Keratinocyte (primary cell): ENCODE measurements around the gene OPRD1. TPM values are rescaled to one million over a fixed set of nuclear protein-coding genes. Genes with fewer than 3 reads are reported as not detected.

Source experiments
- DNase-seq: peaks from one replicate; pipeline ENCODE4 v3.0.0-alpha.2; 2011; ENCODE audit warnings: low read depth, missing footprints, low spot score
- FAIRE-seq: peaks from 2 replicates; lab custom pipeline; 2011; peaks lifted over from hg19 to GRCh38; lab: Jason Lieb, UNC
- H2AFZ ChIP-seq: 2 replicates; pipeline ENCODE4 v1.6.0; 2012; ENCODE audit warnings: low read length, control low read depth, inconsistent platforms; ENCODE audit not compliant: control insufficient read depth
- H3K27ac ChIP-seq: 2 replicates; pipeline ENCODE4 v1.5.1; 2011; ENCODE audit warnings: low read length; ENCODE audit not compliant: control insufficient read depth, insufficient read depth
- H3K27me3 ChIP-seq: 3 replicates; pipeline ENCODE4 v1.6.0; 2011; ENCODE audit warnings: low read length; ENCODE audit not compliant: control insufficient read depth, insufficient read depth; ENCODE audit errors: extremely low read depth
- H3K36me3 ChIP-seq, 2 experiments: 2 replicates in 1 of 2; 3 replicates in 1 of 2; pipeline ENCODE4 v1.5.1; 2011; ENCODE audit warnings: low read length in 2 of 2, mild to moderate bottlenecking in 1 of 2; ENCODE audit not compliant: control insufficient read depth in 2 of 2, insufficient read depth in 2 of 2; ENCODE audit errors: extremely low read depth in 1 of 2
- H3K4me1 ChIP-seq: 3 replicates; pipeline ENCODE4 v1.5.1; 2011; ENCODE audit warnings: low read length; ENCODE audit not compliant: control insufficient read depth, insufficient read depth; ENCODE audit errors: extremely low read depth
- H3K4me2 ChIP-seq: 3 replicates; pipeline ENCODE4 v1.6.0; 2011; ENCODE audit warnings: low read depth, low read length; ENCODE audit not compliant: control insufficient read depth, insufficient read depth; ENCODE audit errors: extremely low read depth
- H3K4me3 ChIP-seq, 3 experiments: fragments of 200-600 bp in 1 of 3; sonication (generic) in 1 of 3; 2 replicates in 2 of 3; 3 replicates in 1 of 3; pipeline ENCODE4 v1.5.1; 2011 to 2016; ENCODE audit warnings: low read length in 3 of 3, mild to moderate bottlenecking in 3 of 3, control low read depth in 2 of 3, inconsistent platforms in 1 of 3, low read depth in 1 of 3, mixed read lengths in 1 of 3, mixed run types in 1 of 3, moderate library complexity in 1 of 3; ENCODE audit not compliant: control insufficient read depth in 2 of 3, insufficient read depth in 2 of 3; ENCODE audit errors: extremely low read depth in 1 of 3
- H3K79me2 ChIP-seq: 2 replicates; pipeline ENCODE4 v1.6.0; 2012; ENCODE audit warnings: low read length; ENCODE audit not compliant: control insufficient read depth, insufficient read depth
- H3K9ac ChIP-seq: 3 replicates; pipeline ENCODE4 v1.6.0; 2011; ENCODE audit warnings: low read length; ENCODE audit not compliant: control insufficient read depth, insufficient read depth; ENCODE audit errors: extremely low read depth
- H3K9me1 ChIP-seq: 3 replicates; pipeline ENCODE4 v1.6.0; 2011; ENCODE audit warnings: low read length; ENCODE audit not compliant: control insufficient read depth, insufficient read depth; ENCODE audit errors: extremely low read depth
- H3K9me3 ChIP-seq: 2 replicates; pipeline ENCODE4 v1.5.1; 2012; ENCODE audit warnings: low read depth, low read length; ENCODE audit not compliant: control insufficient read depth
- H4K20me1 ChIP-seq: 3 replicates; pipeline ENCODE4 v1.6.0; 2011; ENCODE audit warnings: low read length; ENCODE audit not compliant: control insufficient read depth, insufficient read depth; ENCODE audit errors: extremely low read depth
- EZH2 ChIP-seq: IDR thresholded peaks from one replicate; pipeline ENCODE4 v1.6.1; 2012; ENCODE audit warnings: inconsistent platforms, mild to moderate bottlenecking, low read length, moderate library complexity
- dilution Hi-C: fragments of 300-500 bp; cut with MboI; formaldehyde crosslinking; loops from one replicate; pipeline ENCODE4 v1.7.0; 2020; ENCODE audit warnings: low sequenced_read_pairs; ENCODE audit not compliant: extremely low pct_ligation_motif_present
- polyA plus RNA-seq, 5 experiments: library from polyadenylated mRNA; depleted of rRNA in 3 of 5; stranded (reverse) in 3 of 5; stranded (forward) in 1 of 5; unstranded in 1 of 5; fragments of >200 nt; gene quantifications; 1 replicate in 1 of 5; 2 replicates in 3 of 5; 3 replicates in 1 of 5; pipeline versions ENCODE4 v1.2.1 to v1.2.3, GENCODE V29; 2011 to 2012; ENCODE audit warnings: missing spikeins in 2 of 5, low read depth in 1 of 5, low replicate concordance in 1 of 5
- TF ChIP-seq, protein P1 (sequence below), 3 experiments: IDR thresholded peaks in 1 of 3; conservative IDR thresholded peaks in 1 of 3; optimal IDR thresholded peaks in 1 of 3; 2 replicates in 2 of 3; 3 replicates in 1 of 3; pipeline versions ENCODE3 to v1.5.1; 2011; ENCODE audit warnings: low read length in 3 of 3, mild to moderate bottlenecking in 3 of 3, moderate library complexity in 2 of 3, control low read depth in 1 of 3, inconsistent platforms in 1 of 3; ENCODE audit not compliant: insufficient read depth in 2 of 3; ENCODE audit errors: extremely low read depth in 1 of 3

OPRD1 gene
- polyA plus RNA-seq, 1 donor (not counting 4 experiments of a cell fraction or from before 2014, with no cell fraction given) = not detected

DNA sequence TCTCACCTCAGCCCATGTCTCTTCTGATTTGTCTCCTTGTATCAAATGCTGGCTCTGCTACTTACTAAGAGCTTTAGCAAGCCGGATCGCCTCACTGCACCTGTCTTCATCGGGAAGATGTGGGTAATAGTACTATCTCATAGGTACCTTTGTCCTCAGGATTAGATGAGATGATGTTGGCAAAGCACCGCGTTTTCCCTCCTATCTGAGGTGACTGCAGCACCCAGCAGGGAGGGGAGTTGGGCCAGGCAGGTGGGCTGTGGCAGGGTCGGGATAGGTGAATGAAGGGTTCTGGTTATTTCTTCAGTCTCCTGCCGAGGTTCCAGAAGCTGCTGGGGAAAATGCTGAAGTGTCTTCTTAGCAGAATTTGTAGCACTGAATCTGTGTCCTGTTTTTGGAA, 5.2 kb downstream of the OPRD1 start:
- no peak overlapping the region for H3K27ac ChIP-seq
- no peaks in the 10 kb centered on the region for H3K9me1 ChIP-seq
- no peak overlapping the region for H2AFZ ChIP-seq
- no peak overlapping the region for H3K4me3 ChIP-seq
- H3K36me3 ChIP-seq = no peaks in the 10 kb centered on the region
- no peak overlapping the region for H3K9ac ChIP-seq
- H3K79me2 ChIP-seq = no peaks in the 10 kb centered on the region
- H4K20me1 ChIP-seq = no peaks in the 10 kb centered on the region
- FAIRE-seq (no peak), DNase-seq (no peak)
- TF ChIP-seq, protein P1, sequence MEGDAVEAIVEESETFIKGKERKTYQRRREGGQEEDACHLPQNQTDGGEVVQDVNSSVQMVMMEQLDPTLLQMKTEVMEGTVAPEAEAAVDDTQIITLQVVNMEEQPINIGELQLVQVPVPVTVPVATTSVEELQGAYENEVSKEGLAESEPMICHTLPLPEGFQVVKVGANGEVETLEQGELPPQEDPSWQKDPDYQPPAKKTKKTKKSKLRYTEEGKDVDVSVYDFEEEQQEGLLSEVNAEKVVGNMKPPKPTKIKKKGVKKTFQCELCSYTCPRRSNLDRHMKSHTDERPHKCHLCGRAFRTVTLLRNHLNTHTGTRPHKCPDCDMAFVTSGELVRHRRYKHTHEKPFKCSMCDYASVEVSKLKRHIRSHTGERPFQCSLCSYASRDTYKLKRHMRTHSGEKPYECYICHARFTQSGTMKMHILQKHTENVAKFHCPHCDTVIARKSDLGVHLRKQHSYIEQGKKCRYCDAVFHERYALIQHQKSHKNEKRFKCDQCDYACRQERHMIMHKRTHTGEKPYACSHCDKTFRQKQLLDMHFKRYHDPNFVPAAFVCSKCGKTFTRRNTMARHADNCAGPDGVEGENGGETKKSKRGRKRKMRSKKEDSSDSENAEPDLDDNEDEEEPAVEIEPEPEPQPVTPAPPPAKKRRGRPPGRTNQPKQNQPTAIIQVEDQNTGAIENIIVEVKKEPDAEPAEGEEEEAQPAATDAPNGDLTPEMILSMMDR (optimal IDR thresholded peaks at IDR 0.05 in 1 of 3, IDR thresholded peaks at IDR 0.05 in 1 of 3, conservative IDR thresholded peaks at IDR 0.05 in 1 of 3; ENCODE audit: extremely low read depth in 1 of 3, insufficient read depth in 2 of 3, low read length in 3 of 3) = no peak
- TF ChIP-seq EZH2 = no peak
- H3K4me1 ChIP-seq = peaks cover 4% of the 10 kb centered on the region
- H3K27me3 ChIP-seq = peaks cover 45% of the 10 kb centered on the region
- no peaks in the 10 kb centered on the region for H3K9me3 ChIP-seq
- dilution Hi-C loops = no loop called here
- H3K4me2 ChIP-seq = no peak overlapping the region

GRCh38 chr1:28819020-28819419, 7.0 kb downstream of the OPRD1 start:
- Histone ChIP-seq H3K4me1 (peaks cover under 1% of the 10 kb centered on the region), H3K4me2 (no peak overlapping the region), H3K9me1 (no peaks in the 10 kb centered on the region), H3K79me2 (no peaks in the 10 kb centered on the region), H3K36me3 (no peaks in the 10 kb centered on the region), H3K4me3 (no peak overlapping the region), H3K9ac (no peak overlapping the region), H3K27ac (no peak overlapping the region), H2AFZ (no peak overlapping the region), H3K9me3 (no peaks in the 10 kb centered on the region), H4K20me1 (no peaks in the 10 kb centered on the region), H3K27me3 (peaks cover 26% of the 10 kb centered on the region)
- FAIRE-seq (no peak), DNase-seq (no peak)
- no peak for TF ChIP-seq EZH2
- TF ChIP-seq, protein P1 (optimal IDR thresholded peaks at IDR 0.05 in 1 of 3, IDR thresholded peaks at IDR 0.05 in 1 of 3, conservative IDR thresholded peaks at IDR 0.05 in 1 of 3; ENCODE audit: extremely low read depth in 1 of 3, insufficient read depth in 2 of 3, low read length in 3 of 3) = no peak
- dilution Hi-C loops = no loop called here
